Testis (tissue), 2 donors: ENCODE measurements around the gene ATG9A.

Experiments used
- CTCF ChIP-seq, 3 experiments: fragments of 450-650 bp in 2 of 3; fragments of 200-600 bp in 1 of 3; sonication (generic) in 1 of 3; IDR thresholded peaks; one replicate each; pipeline ENCODE4 v1.5.1; 2016 to 2019; ENCODE audit warnings: antibody characterized with exemption in 3 of 3, mild to moderate bottlenecking in 2 of 3, moderate library complexity in 1 of 3
- POLR2A ChIP-seq: fragments of 450-650 bp; IDR thresholded peaks from one replicate; pipeline ENCODE4 v1.6.1; 2017; ENCODE audit warnings: antibody characterized with exemption, mild to moderate bottlenecking, moderate library complexity

- TF ChIP-seq CTCF (IDR thresholded peaks at IDR 0.05), result no peak
- TF ChIP-seq POLR2A, result no peak
These were observed 5.4 kb downstream of the ATG9A start for GRCh38 chr2:219223831-219224610.
